ENCODE measurements around the gene ST7L.

GRCh38 chr1:112514901-112515300, 104.0 kb downstream of the ST7L start:
- TF ChIP-seq CTCF (IDR thresholded peaks at IDR 0.05) (no peak), EP300 (IDR thresholded peaks at IDR 0.05) (no peak), POLR2A (IDR thresholded peaks at IDR 0.05) (no peak), POLR2AphosphoS5 (IDR thresholded peaks at IDR 0.05) (no peak)

All from upper lobe of left lung (tissue), 4 donors.